Vagina (tissue), 2 donors: ENCODE measurements around the gene AP1S1. TPM values are rescaled to one million over a fixed set of nuclear protein-coding genes. Genes with fewer than 3 reads are reported as not detected.
A peak's percentile ranks its signal among the peaks of the same experiment; 100 is the strongest.
"Not testable (repeated sequence)": the region's sequence is repeated elsewhere in the genome, so short reads cannot be mapped to it uniquely, and the experiment has no call there.

ENCODE experiments used
- DNase-seq, 2 donors: peaks; one replicate each; pipeline ENCODE4 v3.0.0-alpha.2; 2017; ENCODE audit errors: extremely low spot score in 2 of 2
- H3K27ac ChIP-seq: fragments of 200-600 bp; sonication (generic); one replicate; pipeline ENCODE4 v1.5.1; 2019
- H3K27me3 ChIP-seq: fragments of 200-600 bp; sonication (generic); one replicate; pipeline ENCODE4 v1.5.1; 2019
- H3K36me3 ChIP-seq, 2 donors: fragments of 200-600 bp; sonication (generic); one replicate each; pipeline ENCODE4 v1.5.1; 2017 to 2019
- H3K4me1 ChIP-seq: fragments of 200-600 bp; sonication (generic); one replicate; pipeline ENCODE4 v1.5.1; 2019
- H3K4me3 ChIP-seq, 2 donors: fragments of 200-600 bp; sonication (generic); 1 replicate in 1 of 2; 2 replicates in 1 of 2; pipeline ENCODE4 v1.5.1; 2016 to 2019
- H3K9me3 ChIP-seq: fragments of 200-600 bp; sonication (generic); one replicate; pipeline ENCODE4 v1.5.1; 2019
- CTCF ChIP-seq, 3 experiments: fragments of 450-650 bp in 2 of 3; fragments of 200-600 bp in 1 of 3; sonication (generic) in 1 of 3; IDR thresholded peaks; one replicate each; pipeline ENCODE4 v1.5.1; 2017 to 2019; ENCODE audit warnings: antibody characterized with exemption in 3 of 3, mild to moderate bottlenecking in 2 of 3, moderate library complexity in 2 of 3
- POLR2A ChIP-seq, 2 donors: fragments of 450-650 bp; IDR thresholded peaks; one replicate each; pipeline ENCODE4 v1.6.1; 2017; ENCODE audit warnings: antibody characterized with exemption in 2 of 2, mild to moderate bottlenecking in 2 of 2, moderate library complexity in 2 of 2
- POLR2AphosphoS5 ChIP-seq, 2 donors: sonication (generic); formaldehyde crosslinking; IDR thresholded peaks; one replicate each; pipeline ENCODE4 v1.9.0; 2017; ENCODE audit warnings: antibody characterized with exemption in 2 of 2, mild to moderate bottlenecking in 2 of 2, low read depth in 1 of 2; ENCODE audit not compliant: insufficient read depth in 1 of 2
- intact Hi-C: fragments of 100-400 bp; cut with DNase I; formaldehyde crosslinking; loops from one replicate; pipeline ENCODE4 v1.15.1; 2023
- total RNA-seq: library from RNA; depleted of rRNA; stranded (reverse); fragments of >200 nt; gene quantifications from one replicate; pipeline ENCODE4 v1.2.3, GENCODE V29; 2016

Gene AP1S1
- total RNA-seq, 1 donor from 2014 or later = 42.5 TPM

- intact Hi-C loops = loop anchor here (10.0 kb wide), 1 partner anchor 86 kb away; no protein-coding TSS in a partner anchor
- Histone ChIP-seq H3K4me1 (peaks cover 8% of the 10 kb centered on the region), H3K4me3 (no peak overlapping the region), H3K36me3 (no peaks in the 10 kb centered on the region), H3K9me3 (no peaks in the 10 kb centered on the region), H3K27ac (no peak overlapping the region), H3K27me3 (no peaks in the 10 kb centered on the region)
- no peak for TF ChIP-seq CTCF (IDR thresholded peaks at IDR 0.05)
- no peak for TF ChIP-seq POLR2A (IDR thresholded peaks at IDR 0.05)
- TF ChIP-seq POLR2AphosphoS5 (IDR thresholded peaks at IDR 0.05; ENCODE audit: insufficient read depth in 1 of 2, low read depth in 1 of 2) = no peak
- no peak for DNase-seq
These were observed 44.2 kb downstream of the AP1S1 start for GRCh38 chr7:101198476-101198875.

GRCh38 chr7:101199522-101199921, 45.2 kb downstream of the AP1S1 start:
- H3K27me3 ChIP-seq = not testable (repeated sequence)

GRCh38 chr7:101200504-101200861, 46.2 kb downstream of the AP1S1 start:
- no peak overlapping the region for H3K4me3 ChIP-seq
- no peaks in the 10 kb centered on the region for H3K27me3 ChIP-seq
- TF ChIP-seq CTCF (IDR thresholded peaks at IDR 0.05) (no peak), POLR2A (IDR thresholded peaks at IDR 0.05) (no peak), POLR2AphosphoS5 (IDR thresholded peaks at IDR 0.05; ENCODE audit: insufficient read depth in 1 of 2, low read depth in 1 of 2) (no peak)
- no peak overlapping the region for H3K27ac ChIP-seq
- no peaks in the 10 kb centered on the region for H3K9me3 ChIP-seq
- no peak for DNase-seq
- H3K36me3 ChIP-seq = no peaks in the 10 kb centered on the region
- intact Hi-C loops = no loop called here
- peaks cover 8% of the 10 kb centered on the region for H3K4me1 ChIP-seq

More at GRCh38 chr7:101199522-101199921, 45.2 kb downstream of the AP1S1 start:
- not testable (repeated sequence) for H3K4me3 ChIP-seq, DNase-seq, H3K4me1 ChIP-seq, H3K27ac ChIP-seq, H3K36me3 ChIP-seq, H3K9me3 ChIP-seq
- intact Hi-C loops = loop anchor here (10.0 kb wide), 1 partner anchor 85 kb away; no protein-coding TSS in a partner anchor

- Histone ChIP-seq H3K4me1 (peaks cover 8% of the 10 kb centered on the region), H3K9me3 (no peaks in the 10 kb centered on the region), H3K27ac (no peak within 1 kb of the TSS), H3K36me3 (no peaks in the 10 kb centered on the region), H3K27me3 (no peaks in the 10 kb centered on the region), H3K4me3 (peak within 1 kb of the TSS; percentile 9 to 19)
- TF ChIP-seq CTCF (IDR thresholded peaks at IDR 0.05) (no peak), POLR2A (IDR thresholded peaks at IDR 0.05) (no peak), POLR2AphosphoS5 (IDR thresholded peaks at IDR 0.05; ENCODE audit: insufficient read depth in 1 of 2, low read depth in 1 of 2) (no peak)
- intact Hi-C loops = no loop called here
- DNase-seq = no peak
These were observed 46.8 kb downstream of the AP1S1 start, which contains the start of gene MOGAT3 for GRCh38 chr7:101200862-101201599. MOGAT3 (minus strand) TSS chr7:101201036; CDS start chr7:101200854, 182 bp downstream.

- intact Hi-C loops = no loop called here
- Histone ChIP-seq H3K36me3 (no peaks in the 10 kb centered on the region), H3K27me3 (no peaks in the 10 kb centered on the region), H3K4me3 (peak overlapping the region; percentile 9 to 19), H3K27ac (no peak overlapping the region), H3K4me1 (peaks cover 8% of the 10 kb centered on the region), H3K9me3 (no peaks in the 10 kb centered on the region)
- DNase-seq = no peak
- TF ChIP-seq CTCF (IDR thresholded peaks at IDR 0.05) (no peak), POLR2AphosphoS5 (IDR thresholded peaks at IDR 0.05; ENCODE audit: insufficient read depth in 1 of 2, low read depth in 1 of 2) (no peak), POLR2A (IDR thresholded peaks at IDR 0.05) (no peak)
These were observed 47.7 kb downstream of the AP1S1 start for GRCh38 chr7:101201695-101202602.
